IMR-90 (cell line): ENCODE data around the gene CLASP1. TPM values are rescaled to one million over a fixed set of nuclear protein-coding genes. Genes with fewer than 3 reads are reported as not detected.

ENCODE experiments used
- ATAC-seq: fragments of 200-7000 bp; cut with Tn5 transposase; 2 replicates; pipeline ENCODE4 v1.9.1; 2020; ENCODE audit warnings: low read depth, mild to moderate bottlenecking, moderate library complexity
- BruUV-seq: library from RNA; stranded (reverse); fragments of 400-500 nt; replicated peaks from 2 replicates; lab custom pipeline; 2021; lab: Mats Ljungman, UMichigan
- CTCF ChIA-PET: fragments of 300-600 bp; formaldehyde crosslinking; extraction: SDS; loops from one replicate; lab custom pipeline; 2021; ENCODE audit warnings: antibody characterized with exemption; lab: Yijun Ruan, JAX
- POLR2A ChIA-PET: fragments of 300-600 bp; sonication (Branson Sonifier 250); formaldehyde crosslinking; loops from one replicate; lab custom pipeline; 2022; ENCODE audit warnings: antibody characterized with exemption; ENCODE audit not compliant: unreplicated experiment; lab: Charles Lee
- DNase-seq: peaks from one replicate; pipeline ENCODE4 v3.0.0; 2013
- H2AFZ ChIP-seq: replicated peaks from 2 replicates; pipeline ENCODE3; 2013; ENCODE audit warnings: low read length, mild to moderate bottlenecking; ENCODE audit not compliant: poor library complexity
- H2AK5ac ChIP-seq: 2 replicates; pipeline ENCODE4 v1.6.1; 2013; ENCODE audit warnings: low read depth, low read length, inconsistent platforms
- H2AK9ac ChIP-seq: replicated peaks from 2 replicates; pipeline ENCODE3; 2013; ENCODE audit warnings: mild to moderate bottlenecking, low read depth, low read length, moderate library complexity; ENCODE audit not compliant: poor library complexity
- H2BK120ac ChIP-seq: 2 replicates; pipeline ENCODE4 v1.6.1; 2013; ENCODE audit warnings: low read depth, low read length, inconsistent platforms
- H2BK15ac ChIP-seq: 3 replicates; pipeline ENCODE4 v1.6.1; 2013; ENCODE audit warnings: low read depth, low read length, inconsistent platforms
- H2BK20ac ChIP-seq: 2 replicates; pipeline ENCODE4 v1.6.1; 2013; ENCODE audit warnings: low read depth, mild to moderate bottlenecking, inconsistent platforms, low read length, moderate library complexity
- H2BK5ac ChIP-seq: 2 replicates; pipeline ENCODE4 v1.6.1; 2013; ENCODE audit warnings: mild to moderate bottlenecking, low read depth, low read length, inconsistent platforms; ENCODE audit not compliant: poor library complexity, severe bottlenecking
- H3K14ac ChIP-seq: replicated peaks from 2 replicates; pipeline ENCODE4 v1.6.1; 2013; ENCODE audit warnings: low read depth, low read length, inconsistent platforms
- H3K18ac ChIP-seq: 2 replicates; pipeline ENCODE4 v1.6.1; 2013; ENCODE audit warnings: low read depth, low read length, control low read depth
- H3K23ac ChIP-seq: 2 replicates; pipeline ENCODE4 v1.6.1; 2013; ENCODE audit warnings: low read depth, low read length, inconsistent platforms
- H3K27ac ChIP-seq: 2 replicates; pipeline ENCODE4 v1.5.1; 2013; ENCODE audit warnings: mild to moderate bottlenecking, control low read depth, low read length; ENCODE audit not compliant: insufficient read depth
- H3K27me3 ChIP-seq: 2 replicates; pipeline ENCODE4 v1.6.1; 2013; ENCODE audit warnings: low read length; ENCODE audit not compliant: control insufficient read depth, insufficient read depth
- H3K36me3 ChIP-seq: 2 replicates; pipeline ENCODE4 v1.6.1; 2013; ENCODE audit warnings: low read length, mixed read lengths; ENCODE audit not compliant: control insufficient read depth, insufficient read depth
- H3K4ac ChIP-seq: 2 replicates; pipeline ENCODE4 v1.6.1; 2013; ENCODE audit warnings: low read depth, low read length, inconsistent platforms
- H3K4me1 ChIP-seq: 2 replicates; pipeline ENCODE4 v1.6.1; 2013; ENCODE audit warnings: low read length, mixed read lengths; ENCODE audit not compliant: control insufficient read depth, insufficient read depth
- H3K4me2 ChIP-seq: 2 replicates; pipeline ENCODE4 v1.6.1; 2013; ENCODE audit warnings: low read depth, mild to moderate bottlenecking, control low read depth, low read length, moderate library complexity
- H3K4me3 ChIP-seq: 2 replicates; pipeline ENCODE4 v1.5.1; 2013; ENCODE audit warnings: low read depth, mild to moderate bottlenecking, control low read depth, low read length, moderate library complexity; ENCODE audit not compliant: insufficient read depth
- H3K56ac ChIP-seq: 2 replicates; pipeline ENCODE4 v1.6.1; 2013; ENCODE audit warnings: low read length, inconsistent platforms; ENCODE audit not compliant: insufficient read depth; ENCODE audit errors: extremely low read depth
- H3K79me1 ChIP-seq, 2 experiments: 2 replicates each; pipeline ENCODE4 v1.6.1; 2013; ENCODE audit warnings: low read length in 2 of 2, inconsistent platforms in 1 of 2, low read depth in 1 of 2
- H3K9ac ChIP-seq: 2 replicates; pipeline ENCODE4 v1.6.1; 2013; ENCODE audit warnings: low read depth, low read length, control low read depth
- H3K9me1 ChIP-seq: 2 replicates; pipeline ENCODE4 v1.6.1; 2013; ENCODE audit warnings: low read length, inconsistent platforms; ENCODE audit not compliant: insufficient read depth
- H3K9me3 ChIP-seq: 2 replicates; pipeline ENCODE4 v1.6.1; 2013; ENCODE audit warnings: low read length; ENCODE audit not compliant: control insufficient read depth, insufficient read depth
- H4K20me1 ChIP-seq: 2 replicates; pipeline ENCODE4 v1.6.1; 2013; ENCODE audit warnings: low read length, inconsistent platforms; ENCODE audit not compliant: insufficient read depth
- H4K5ac ChIP-seq: 2 replicates; pipeline ENCODE4 v1.6.1; 2013; ENCODE audit warnings: mild to moderate bottlenecking, low read depth, low read length, control low read depth
- H4K8ac ChIP-seq, 2 experiments: 2 replicates each; pipeline ENCODE4 v1.6.1; 2013; ENCODE audit warnings: low read depth in 2 of 2, low read length in 2 of 2, control low read depth in 1 of 2, inconsistent platforms in 1 of 2
- H4K91ac ChIP-seq: 2 replicates; pipeline ENCODE4 v1.6.1; 2013; ENCODE audit warnings: low read depth, low read length, inconsistent platforms; ENCODE audit not compliant: insufficient read depth
- CHD1 ChIP-seq: IDR thresholded peaks from 2 replicates; pipeline ENCODE4 v1.6.1; 2012; ENCODE audit warnings: low read depth, low read length, improper control_type of control experiment
- ELK1 ChIP-seq: fragments of 150-350 bp; IDR thresholded peaks from 2 replicates; pipeline ENCODE4 v1.6.1; 2016; ENCODE audit warnings: low read depth, mild to moderate bottlenecking, low read length, moderate library complexity, borderline replicate concordance
- FOS ChIP-seq: fragments of 150-350 bp; IDR thresholded peaks from 2 replicates; pipeline ENCODE4 v1.6.1; 2016; ENCODE audit warnings: low read depth, low read length
- MAFK ChIP-seq: IDR thresholded peaks from 2 replicates; pipeline ENCODE4 v1.6.1; 2012; ENCODE audit warnings: low read depth, low read length, improper control_type of control experiment
- MAZ ChIP-seq: IDR thresholded peaks from 2 replicates; pipeline ENCODE4 v1.6.1; 2012; ENCODE audit warnings: low read depth, mild to moderate bottlenecking, low read length, improper control_type of control experiment, moderate library complexity, borderline replicate concordance
- NFE2L2 ChIP-seq: fragments of 150-350 bp; IDR thresholded peaks from 2 replicates; pipeline ENCODE4 v1.6.1; 2016; ENCODE audit warnings: low read depth, mild to moderate bottlenecking, low read length
- POLR2A ChIP-seq: IDR thresholded peaks from 2 replicates; pipeline ENCODE4 v1.6.1; 2012; ENCODE audit warnings: mild to moderate bottlenecking, low read depth, low read length
- SMC3 ChIP-seq: fragments of 150-350 bp; IDR thresholded peaks from 2 replicates; pipeline ENCODE4 v1.6.1; 2016; ENCODE audit warnings: low read depth, mild to moderate bottlenecking, antibody characterized with exemption, low read length, moderate library complexity
- WGBS, 2 experiments: methylation state at CpG; one replicate each; pipeline versions ENCODE4 v1.1.5 to v1.1.7; 2013; ENCODE audit warnings: missing lambda C conversion rate in 2 of 2; ENCODE audit not compliant: insufficient read length in 1 of 2; ENCODE audit errors: extremely low coverage in 2 of 2; 5-methylcytosine and 5-hydroxymethylcytosine counted together
- dilution Hi-C: fragments of 300-500 bp; cut with HindIII; formaldehyde crosslinking; loops from one replicate; pipeline ENCODE4 v1.14.3; 2018; ENCODE audit warnings: low sequenced_read_pairs; ENCODE audit not compliant: unreplicated experiment
- in situ Hi-C: fragments of 300-500 bp; cut with MboI; formaldehyde crosslinking; loops from 3 replicates; pipeline ENCODE4 v1.14.3; 2019; ENCODE audit warnings: low sequenced_read_pairs, inconsistent platforms, mixed read lengths
- intact Hi-C: fragments of 100-400 bp; cut with micrococcal nuclease; formaldehyde crosslinking; loops from 2 replicates; pipeline ENCODE4 v1.10.0; 2022
- polyA plus RNA-seq, 3 experiments: library from polyadenylated mRNA; depleted of rRNA; stranded (reverse); fragments of >200 nt; gene quantifications; 2 replicates each; pipeline ENCODE4 v1.2.3, GENCODE V29; 2012; ENCODE audit warnings: low replicate concordance in 1 of 3
- total RNA-seq: library from RNA; depleted of rRNA; stranded (reverse); fragments of >200 nt; gene quantifications from 2 replicates; pipeline ENCODE4 v1.2.3, GENCODE V29; 2012
- TF ChIP-seq, protein P1 (sequence below): fragments of 150-350 bp; IDR thresholded peaks from 2 replicates; pipeline ENCODE4 v1.6.1; 2017; ENCODE audit warnings: mild to moderate bottlenecking, antibody characterized with exemption, low read length, low read depth
- TF ChIP-seq, protein P2 (sequence below): conservative IDR thresholded peaks from 2 replicates; pipeline ENCODE4 v1.5.1; 2012; ENCODE audit warnings: mild to moderate bottlenecking, low read depth, low read length, improper control_type of control experiment

The CLASP1 gene
- total and polyA plus RNA-seq, 2 of the 4 experiments (the other 2 are of a cell fraction), result 12.3 to 33.7 TPM

GRCh38 chr2:121455446-121455845, 193.8 kb downstream of the CLASP1 start:
- Histone ChIP-seq H2BK5ac (no peak overlapping the region), H3K27ac (no peak overlapping the region), H3K36me3 (peaks cover 13% of the 10 kb centered on the region), H3K9me1 (peaks cover 5% of the 10 kb centered on the region), H4K20me1 (peaks cover 4% of the 10 kb centered on the region; the same call in 1 of the 2 replicates), H3K4me3 (no peak overlapping the region), H3K4me1 (peaks cover 11% of the 10 kb centered on the region), H3K79me1 (peaks cover 12 to 24% of the 10 kb centered on the region in 2 experiments; a peak in 3 of 4 replicates), H3K27me3 (no peaks in the 10 kb centered on the region), H3K9me3 (no peaks in the 10 kb centered on the region), H2AK9ac (no peak overlapping the region), H4K91ac (no peak overlapping the region), H3K4ac (no peak overlapping the region), H3K23ac (no peak overlapping the region), H2AK5ac (no peak overlapping the region), H3K4me2 (no peak overlapping the region), H3K9ac (no peak overlapping the region), H2BK15ac (no peak overlapping the region), H3K56ac (no peak overlapping the region), H3K14ac (no peak overlapping the region), H3K18ac (no peak overlapping the region), H2BK120ac (no peak overlapping the region), H2AFZ (no peak overlapping the region), H2BK20ac (no peak overlapping the region), H4K8ac (no peak overlapping the region), H4K5ac (no peak overlapping the region)
- ChIA-PET POLR2A (no interaction called here), CTCF (interaction anchor here (0.6 kb wide), 1 partner anchor 194 kb away, joined by 3 read pairs; no protein-coding TSS in a partner anchor)
- intact Hi-C loops (no loop called here), dilution Hi-C loops (no loop called here), in situ Hi-C loops (loop anchor here (10.0 kb wide), 1 partner anchor 69 kb away; no protein-coding TSS in a partner anchor)
- BruUV-seq, result no TSS peak
- TF ChIP-seq MAZ, result no peak
- TF ChIP-seq POLR2A, result no peak
- TF ChIP-seq, protein P1, sequence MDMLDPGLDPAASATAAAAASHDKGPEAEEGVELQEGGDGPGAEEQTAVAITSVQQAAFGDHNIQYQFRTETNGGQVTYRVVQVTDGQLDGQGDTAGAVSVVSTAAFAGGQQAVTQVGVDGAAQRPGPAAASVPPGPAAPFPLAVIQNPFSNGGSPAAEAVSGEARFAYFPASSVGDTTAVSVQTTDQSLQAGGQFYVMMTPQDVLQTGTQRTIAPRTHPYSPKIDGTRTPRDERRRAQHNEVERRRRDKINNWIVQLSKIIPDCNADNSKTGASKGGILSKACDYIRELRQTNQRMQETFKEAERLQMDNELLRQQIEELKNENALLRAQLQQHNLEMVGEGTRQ, result no peak
- no peak for TF ChIP-seq ELK1
- no peak for TF ChIP-seq SMC3
- TF ChIP-seq CHD1, result no peak
- TF ChIP-seq MAFK, result no peak
- TF ChIP-seq FOS, result no peak
- TF ChIP-seq NFE2L2, result no peak
- TF ChIP-seq, protein P2, sequence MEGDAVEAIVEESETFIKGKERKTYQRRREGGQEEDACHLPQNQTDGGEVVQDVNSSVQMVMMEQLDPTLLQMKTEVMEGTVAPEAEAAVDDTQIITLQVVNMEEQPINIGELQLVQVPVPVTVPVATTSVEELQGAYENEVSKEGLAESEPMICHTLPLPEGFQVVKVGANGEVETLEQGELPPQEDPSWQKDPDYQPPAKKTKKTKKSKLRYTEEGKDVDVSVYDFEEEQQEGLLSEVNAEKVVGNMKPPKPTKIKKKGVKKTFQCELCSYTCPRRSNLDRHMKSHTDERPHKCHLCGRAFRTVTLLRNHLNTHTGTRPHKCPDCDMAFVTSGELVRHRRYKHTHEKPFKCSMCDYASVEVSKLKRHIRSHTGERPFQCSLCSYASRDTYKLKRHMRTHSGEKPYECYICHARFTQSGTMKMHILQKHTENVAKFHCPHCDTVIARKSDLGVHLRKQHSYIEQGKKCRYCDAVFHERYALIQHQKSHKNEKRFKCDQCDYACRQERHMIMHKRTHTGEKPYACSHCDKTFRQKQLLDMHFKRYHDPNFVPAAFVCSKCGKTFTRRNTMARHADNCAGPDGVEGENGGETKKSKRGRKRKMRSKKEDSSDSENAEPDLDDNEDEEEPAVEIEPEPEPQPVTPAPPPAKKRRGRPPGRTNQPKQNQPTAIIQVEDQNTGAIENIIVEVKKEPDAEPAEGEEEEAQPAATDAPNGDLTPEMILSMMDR, result no peak
- DNase-seq, result no peak
- no peak for ATAC-seq
- 100% methylated on average over 1 of the region's 5 CpGs; no CpG with 5 or more reads in 1 of the 2 experiments for WGBS, 2 experiments
